Fibroblast of the aortic adventitia (primary cell): Measurements from ENCODE around the gene RALGDS. TPM values are rescaled to one million over a fixed set of nuclear protein-coding genes. Genes with fewer than 3 reads are reported as not detected.
"Not testable (repeated sequence)": the region's sequence is repeated elsewhere in the genome, so short reads cannot be mapped to it uniquely, and the experiment has no call there.

Experiments
- DNase-seq: peaks from one replicate; pipeline ENCODE4 v3.0.0-alpha.2; 2010; ENCODE audit warnings: low read depth
- H3K4me3 ChIP-seq: 2 replicates; pipeline ENCODE4 v1.5.1; 2011; ENCODE audit warnings: low read depth, mild to moderate bottlenecking, control low read depth, low read length, moderate library complexity
- total RNA-seq: library from RNA; depleted of rRNA; stranded (reverse); fragments of >200 nt; gene quantifications from 2 replicates; pipeline ENCODE4 v1.2.3, GENCODE V29; 2012; ENCODE audit warnings: low replicate concordance
- TF ChIP-seq, protein P1 (sequence below): IDR thresholded peaks from 2 replicates; pipeline ENCODE4 v1.5.1; 2011; ENCODE audit warnings: mild to moderate bottlenecking, low read length, control low read depth, inconsistent platforms; ENCODE audit not compliant: insufficient read depth

The RALGDS gene
- total RNA-seq = 4.3 and 15.6 TPM in 2 replicates

DNA sequence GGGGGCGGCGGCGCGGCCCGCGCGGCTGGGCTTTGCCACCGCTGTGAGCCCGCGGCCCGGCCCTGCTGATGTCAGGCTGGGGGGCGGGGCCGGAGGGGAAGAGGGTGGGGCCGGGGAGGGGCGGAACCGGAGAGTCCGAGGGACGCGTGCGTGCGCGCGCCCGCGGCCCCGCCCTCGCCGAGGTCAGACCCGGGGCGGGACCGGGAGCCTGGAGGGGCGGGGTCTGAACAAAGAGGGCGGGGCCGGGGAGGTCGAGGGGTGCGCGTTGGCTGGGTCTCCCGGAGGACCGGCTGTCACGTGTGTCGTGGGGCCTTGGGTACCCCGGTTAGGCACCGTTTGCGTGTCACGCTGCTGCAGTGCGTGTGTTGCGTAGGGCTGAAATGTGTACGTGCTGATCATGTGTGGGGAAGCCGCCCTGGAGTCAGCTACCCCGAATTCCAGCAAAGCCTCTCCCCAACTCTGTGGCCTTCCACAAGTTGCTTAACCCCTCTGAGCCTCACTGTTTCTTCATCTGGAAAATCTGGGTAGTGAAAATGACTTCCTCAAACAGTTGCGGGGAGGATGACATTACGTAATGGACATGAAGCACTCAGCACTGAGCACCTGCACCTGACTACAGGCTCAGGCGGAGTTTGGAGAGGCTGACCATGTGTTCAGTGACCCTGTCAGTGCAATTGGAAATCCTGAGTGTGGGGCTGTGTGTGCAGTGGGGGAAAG, at the start of gene RALGDS:
TSS of gene RALGDS (minus strand) at position 43 of the 717 bp plus-strand sequence. CDS start 86 bp downstream, outside the sequence.
- DNase-seq = peak; percentile 66
- H3K4me3 ChIP-seq = peak within 1 kb of the TSS; percentile 75
- TF ChIP-seq, protein P1, sequence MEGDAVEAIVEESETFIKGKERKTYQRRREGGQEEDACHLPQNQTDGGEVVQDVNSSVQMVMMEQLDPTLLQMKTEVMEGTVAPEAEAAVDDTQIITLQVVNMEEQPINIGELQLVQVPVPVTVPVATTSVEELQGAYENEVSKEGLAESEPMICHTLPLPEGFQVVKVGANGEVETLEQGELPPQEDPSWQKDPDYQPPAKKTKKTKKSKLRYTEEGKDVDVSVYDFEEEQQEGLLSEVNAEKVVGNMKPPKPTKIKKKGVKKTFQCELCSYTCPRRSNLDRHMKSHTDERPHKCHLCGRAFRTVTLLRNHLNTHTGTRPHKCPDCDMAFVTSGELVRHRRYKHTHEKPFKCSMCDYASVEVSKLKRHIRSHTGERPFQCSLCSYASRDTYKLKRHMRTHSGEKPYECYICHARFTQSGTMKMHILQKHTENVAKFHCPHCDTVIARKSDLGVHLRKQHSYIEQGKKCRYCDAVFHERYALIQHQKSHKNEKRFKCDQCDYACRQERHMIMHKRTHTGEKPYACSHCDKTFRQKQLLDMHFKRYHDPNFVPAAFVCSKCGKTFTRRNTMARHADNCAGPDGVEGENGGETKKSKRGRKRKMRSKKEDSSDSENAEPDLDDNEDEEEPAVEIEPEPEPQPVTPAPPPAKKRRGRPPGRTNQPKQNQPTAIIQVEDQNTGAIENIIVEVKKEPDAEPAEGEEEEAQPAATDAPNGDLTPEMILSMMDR = no peak

DNA sequence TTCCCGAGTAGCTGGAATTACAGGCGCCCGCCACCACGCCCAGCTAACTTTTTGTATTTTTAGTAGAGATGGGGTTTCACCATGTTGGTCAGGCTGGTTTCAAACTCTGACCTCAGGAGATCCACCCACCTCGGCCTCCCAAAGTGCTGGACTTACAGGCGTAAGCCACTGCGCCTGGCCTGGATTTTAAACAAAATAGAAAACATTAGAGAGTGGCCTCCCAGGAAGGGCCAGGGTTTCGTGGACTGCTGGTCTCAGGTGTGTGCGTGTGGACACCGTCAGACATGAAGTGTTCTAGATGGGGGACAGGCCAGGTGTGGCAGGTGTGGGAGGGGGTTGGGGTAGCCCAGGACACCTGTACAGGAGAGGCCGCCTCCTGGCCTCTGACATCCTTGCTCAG, 49.7 kb upstream of the RALGDS start:
- TF ChIP-seq, protein P1 = no peak
- no peak for DNase-seq
- H3K4me3 ChIP-seq = no peak overlapping the region

DNA sequence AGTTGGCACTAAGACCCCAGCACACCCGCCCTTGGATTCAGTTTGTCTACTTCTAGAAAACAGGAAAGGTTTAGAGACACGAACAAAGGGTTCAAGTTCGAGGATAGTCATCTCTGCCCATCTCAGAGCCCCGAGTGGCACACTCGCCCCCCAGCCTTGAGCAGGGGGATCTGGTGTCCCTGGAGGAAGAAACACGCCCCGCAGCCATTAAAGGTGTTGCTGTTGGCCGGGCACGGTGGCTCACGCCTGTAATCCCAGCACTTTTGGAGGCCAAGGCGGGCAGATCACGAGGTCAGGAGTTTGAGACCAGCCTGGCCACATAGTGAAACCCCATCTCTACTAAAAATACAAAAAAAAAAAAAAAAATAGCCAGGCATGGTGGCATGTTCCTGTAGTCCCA, 48.6 kb upstream of the RALGDS start:
- DNase-seq, H3K4me3 ChIP-seq: not testable (repeated sequence)

DNA sequence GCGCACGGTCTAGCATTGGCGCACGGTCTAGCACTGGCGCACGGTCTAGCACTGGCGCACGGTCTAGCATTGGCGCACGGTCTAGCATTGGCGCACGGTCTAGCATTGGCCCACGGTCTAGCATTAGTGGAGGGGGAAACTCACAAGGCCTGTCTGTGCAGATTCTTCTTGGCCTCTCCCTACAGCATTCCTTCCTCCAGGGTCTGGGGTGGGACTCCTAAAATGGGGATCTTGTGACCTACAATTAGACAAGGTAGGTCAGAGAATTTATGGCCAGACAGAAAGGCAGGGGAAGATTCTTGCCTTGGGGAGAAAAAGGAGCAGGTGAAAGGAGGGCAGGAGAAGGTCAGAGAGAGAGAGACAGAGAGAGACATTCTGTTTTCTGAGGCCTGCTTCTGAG, 48.1 kb upstream of the RALGDS start:
- H3K4me3 ChIP-seq = no peak overlapping the region
- no peak for DNase-seq
- TF ChIP-seq, protein P1 = no peak

DNA sequence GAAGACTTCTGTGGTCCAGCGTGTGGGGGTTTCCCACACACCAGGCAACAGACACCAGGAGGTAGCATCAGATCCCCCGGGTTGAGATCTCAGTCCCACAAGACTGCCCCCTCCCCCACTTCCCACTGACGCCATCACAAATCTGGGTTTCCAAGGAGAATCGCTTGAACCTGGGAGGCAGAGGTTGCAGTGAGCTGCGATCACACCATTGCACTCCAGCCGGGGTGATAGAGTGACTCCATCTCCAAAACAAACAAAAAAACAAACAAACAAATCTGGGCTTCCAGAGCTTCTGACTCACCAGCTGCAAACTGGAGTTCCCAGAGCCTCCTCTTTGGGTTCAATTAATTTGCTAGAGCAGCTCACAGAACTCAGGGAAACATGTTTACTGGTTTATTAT, 47.4 kb upstream of the RALGDS start:
- TF ChIP-seq, protein P1 = no peak
- no peak overlapping the region for H3K4me3 ChIP-seq
- DNase-seq = no peak

DNA sequence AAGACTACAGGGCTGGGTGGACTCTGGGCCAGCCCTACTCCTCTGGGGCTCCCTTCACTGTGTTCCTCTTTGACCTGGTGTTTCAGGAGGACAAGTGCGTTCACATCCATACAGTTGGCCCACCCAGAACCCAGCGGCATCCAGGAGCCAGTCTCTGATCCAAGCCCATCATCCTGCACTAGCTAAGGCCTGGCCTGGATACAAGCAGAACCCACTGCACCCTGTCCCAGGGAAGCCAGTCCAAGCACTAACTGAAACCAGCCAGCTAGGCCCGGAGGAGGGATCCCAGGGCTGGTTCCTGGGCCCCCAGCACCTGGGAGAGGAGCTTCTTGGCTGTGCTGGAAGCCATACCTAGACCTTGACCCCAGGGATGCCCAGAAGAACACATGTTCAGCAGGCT, 46.7 kb upstream of the RALGDS start:
- no peak for DNase-seq
- TF ChIP-seq, protein P1 = no peak
- H3K4me3 ChIP-seq = no peak overlapping the region

DNA sequence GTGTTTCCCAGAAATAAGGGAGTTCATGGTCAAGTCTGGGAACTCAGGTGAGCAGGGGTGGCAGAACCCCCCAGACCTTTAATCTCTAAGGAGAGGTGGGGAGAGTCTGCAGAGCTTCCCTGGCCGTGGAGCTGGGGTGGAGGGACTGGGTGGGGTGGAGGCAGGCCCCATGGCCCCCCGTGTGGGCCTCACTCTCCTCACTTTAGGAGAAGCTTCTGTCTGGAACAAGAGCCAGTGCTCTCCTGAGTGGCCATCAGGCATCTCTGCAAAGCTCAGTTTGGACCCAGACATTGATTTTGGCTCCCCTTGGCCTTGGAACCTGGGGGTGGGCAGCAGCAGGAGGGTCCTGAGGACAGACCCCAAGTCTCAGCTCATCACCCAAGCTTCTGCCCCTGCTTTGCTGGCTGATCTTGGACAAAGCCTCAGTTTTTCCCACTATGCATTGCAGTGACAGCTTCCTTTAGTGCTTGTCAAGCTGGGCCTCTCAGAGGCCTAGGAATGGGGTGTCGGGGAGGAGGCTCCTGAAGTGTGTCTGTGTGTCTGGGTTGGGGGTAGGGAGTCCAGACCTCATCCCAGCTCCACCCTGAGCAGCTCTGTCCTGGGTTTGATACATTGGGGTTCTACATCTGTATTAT, 46.2 kb upstream of the RALGDS start:
- H3K4me3 ChIP-seq = no peak overlapping the region
- TF ChIP-seq, protein P1 = no peak
- no peak for DNase-seq
